Astrocyte of the hippocampus (primary cell): ENCODE measurements around the gene SRP72.
A peak's percentile ranks its signal among the peaks of the same experiment; 100 is the strongest.
"Not testable (repeated sequence)": the region's sequence is repeated elsewhere in the genome, so short reads cannot be mapped to it uniquely, and the experiment has no call there.

Experiments used
- DNase-seq: peaks from one replicate; pipeline ENCODE4 v3.0.0; 2011; ENCODE audit warnings: low read depth, low spot score

Gene SRP72

GRCh38 chr4:56467284-56468096, at the start of gene SRP72:
TSS of gene SRP72 (plus strand) at chr4:56467617. CDS start at chr4:56467636, 19 bp downstream.
- peak; percentile 94 for DNase-seq

- DNase-seq = no peak
Observed at GRCh38 chr4:56424176-56424575, 43.2 kb upstream of the SRP72 start.

- DNase-seq = peak; percentile 49
Observed at GRCh38 chr4:56424697-56425514, 42.5 kb upstream of the SRP72 start.

- no peak for DNase-seq
Observed at GRCh38 chr4:56425518-56425917, 41.9 kb upstream of the SRP72 start.

GRCh38 chr4:56426273-56426672, 41.1 kb upstream of the SRP72 start:
- no peak for DNase-seq

- no peak for DNase-seq
Observed at GRCh38 chr4:56427179-56427578, 40.2 kb upstream of the SRP72 start.

- no peak for DNase-seq
Observed at GRCh38 chr4:56430203-56430602, 37.2 kb upstream of the SRP72 start.

GRCh38 chr4:56433280-56433679, 34.1 kb upstream of the SRP72 start:
- DNase-seq = no peak

- DNase-seq = peak; percentile 81
Observed at GRCh38 chr4:56434599-56435139, 32.7 kb upstream of the SRP72 start.

GRCh38 chr4:56435140-56435926, 32.1 kb upstream of the SRP72 start, which contains the start of gene PPAT:
TSS of gene PPAT (minus strand) at chr4:56435615. CDS start at chr4:56435477, 138 bp downstream.
- peak; percentile 100 for DNase-seq

- peak; percentile 24 for DNase-seq
Observed at GRCh38 chr4:56438766-56439165, 28.7 kb upstream of the SRP72 start.

- DNase-seq = no peak
Observed at GRCh38 chr4:56440983-56441382, 26.4 kb upstream of the SRP72 start.

GRCh38 chr4:56444719-56445118, 22.7 kb upstream of the SRP72 start:
- no peak for DNase-seq

- no peak for DNase-seq
Observed at GRCh38 chr4:56445699-56446098, 21.7 kb upstream of the SRP72 start.

GRCh38 chr4:56448301-56448700, 19.1 kb upstream of the SRP72 start:
- peak; percentile 11 for DNase-seq

GRCh38 chr4:56449475-56449874, 17.9 kb upstream of the SRP72 start:
- DNase-seq = not testable (repeated sequence)

GRCh38 chr4:56450342-56450741, 17.1 kb upstream of the SRP72 start:
- DNase-seq = no peak

GRCh38 chr4:56460085-56460484, 7.3 kb upstream of the SRP72 start:
- no peak for DNase-seq

GRCh38 chr4:56462157-56462556, 5.3 kb upstream of the SRP72 start:
- no peak for DNase-seq

GRCh38 chr4:56463711-56464110, 3.7 kb upstream of the SRP72 start:
- DNase-seq = no peak

GRCh38 chr4:56464581-56464980, 2.8 kb upstream of the SRP72 start:
- DNase-seq = no peak
